WTC11 (cell line): ENCODE measurements around the gene CCNG2. TPM values are rescaled to one million over a fixed set of nuclear protein-coding genes. Genes with fewer than 3 reads are reported as not detected.

Experiments
- ATAC-seq: fragments of 200-7000 bp; cut with Tn5 transposase; 2 replicates; pipeline ENCODE4 v1.10.0; 2021; ENCODE audit warnings: mild to moderate bottlenecking, moderate library complexity
- CTCF ChIA-PET: fragments of 300-600 bp; sonication (Branson Sonifier 250); formaldehyde crosslinking; loops from one replicate; lab custom pipeline; 2021; ENCODE audit warnings: antibody characterized with exemption; lab: Charles Lee
- POLR2A ChIA-PET: fragments of 350-600 bp; sonication (Branson Sonifier 250); formaldehyde crosslinking; loops from one replicate; lab custom pipeline; 2021; ENCODE audit warnings: antibody characterized with exemption; lab: Charles Lee
- DNase-seq: peaks from one replicate; pipeline ENCODE4 v3.0.0; 2021; ENCODE audit warnings: low spot score
- H3K27ac Mint-ChIP-seq: 2 replicates; pipeline ENCODE4 v1.8.0; 2021; ENCODE audit warnings: mixed read lengths
- H3K27me3 Mint-ChIP-seq: 2 replicates; pipeline ENCODE4 v1.8.0; 2021; ENCODE audit warnings: low read depth, mild to moderate bottlenecking, moderate library complexity, mixed read lengths
- H3K36me3 Mint-ChIP-seq: 2 replicates; pipeline ENCODE4 v1.8.0; 2021; ENCODE audit warnings: mixed read lengths
- H3K4me1 Mint-ChIP-seq: 2 replicates; pipeline ENCODE4 v1.8.0; 2022; ENCODE audit warnings: mixed read lengths
- H3K4me3 Mint-ChIP-seq: 2 replicates; pipeline ENCODE4 v1.8.0; 2021; ENCODE audit warnings: mild to moderate bottlenecking, moderate library complexity, mixed read lengths
- H3K9me3 Mint-ChIP-seq: 2 replicates; pipeline ENCODE4 v1.8.0; 2021; ENCODE audit warnings: mixed read lengths
- ATF2 ChIP-seq: sonication (generic); formaldehyde crosslinking; IDR thresholded peaks from 2 replicates; pipeline ENCODE4 v1.8.1; 2022; ENCODE audit warnings: low read depth, missing genetic modification reagents, borderline replicate concordance
- ELF4 ChIP-seq: sonication (generic); formaldehyde crosslinking; IDR thresholded peaks from 2 replicates; pipeline ENCODE4 v1.8.1; 2022; ENCODE audit warnings: low read depth, mild to moderate bottlenecking, moderate library complexity, missing genetic modification reagents
- ETV6 ChIP-seq: sonication (generic); formaldehyde crosslinking; IDR thresholded peaks from 2 replicates; pipeline ENCODE4 v1.8.1; 2022; ENCODE audit warnings: mild to moderate bottlenecking, missing genetic modification reagents
- FOXK1 ChIP-seq: sonication (generic); formaldehyde crosslinking; IDR thresholded peaks from 2 replicates; pipeline ENCODE4 v1.8.0; 2022; ENCODE audit warnings: mild to moderate bottlenecking, moderate library complexity, missing genetic modification reagents
- FOXP4 ChIP-seq: sonication (generic); formaldehyde crosslinking; IDR thresholded peaks from 2 replicates; pipeline ENCODE4 v1.8.0; 2022; ENCODE audit warnings: mild to moderate bottlenecking, missing genetic modification reagents
- GRHL2 ChIP-seq: fragments of 250-450 bp; sonication (Bioruptor Pico); IDR thresholded peaks from 2 replicates; pipeline ENCODE4 v1.8.0; 2022; ENCODE audit warnings: mild to moderate bottlenecking, moderate library complexity; ENCODE audit not compliant: insufficient replicate concordance, severe bottlenecking
- GTF2I ChIP-seq: fragments of 250-450 bp; sonication (Bioruptor Pico); conservative IDR thresholded peaks from 2 replicates; pipeline ENCODE4 v1.4.0; 2021; ENCODE audit warnings: mild to moderate bottlenecking
- MXD4 ChIP-seq: fragments of 250-450 bp; sonication (Bioruptor Pico); IDR thresholded peaks from 2 replicates; pipeline ENCODE4 v1.8.0; 2021; ENCODE audit warnings: mild to moderate bottlenecking, moderate library complexity, borderline replicate concordance
- MYBL2 ChIP-seq: sonication (generic); formaldehyde crosslinking; IDR thresholded peaks from 2 replicates; pipeline ENCODE4 v1.8.1; 2023; ENCODE audit warnings: mild to moderate bottlenecking, moderate library complexity, missing genetic modification reagents
- NR2C2 ChIP-seq: sonication (generic); formaldehyde crosslinking; IDR thresholded peaks from 2 replicates; pipeline ENCODE4 v1.8.0; 2022; ENCODE audit warnings: mild to moderate bottlenecking, missing genetic modification reagents
- NR3C1 ChIP-seq: sonication (generic); formaldehyde crosslinking; conservative IDR thresholded peaks from 2 replicates; pipeline ENCODE4 v1.8.1; 2023; ENCODE audit warnings: low read depth, mild to moderate bottlenecking, missing genetic modification reagents
- SOX15 ChIP-seq: fragments of 250-450 bp; sonication (Bioruptor Pico); IDR thresholded peaks from 2 replicates; pipeline ENCODE4 v1.9.0; 2021; ENCODE audit warnings: mild to moderate bottlenecking
- ZNF138 ChIP-seq: sonication (generic); formaldehyde crosslinking; conservative IDR thresholded peaks from 2 replicates; pipeline ENCODE4 v1.8.1; 2022; ENCODE audit warnings: mild to moderate bottlenecking, moderate library complexity, missing genetic modification reagents
- ZNF281 ChIP-seq: sonication (generic); formaldehyde crosslinking; IDR thresholded peaks from 2 replicates; pipeline ENCODE4 v1.8.0; 2023; ENCODE audit warnings: mild to moderate bottlenecking, missing genetic modification reagents
- ZNF317 ChIP-seq: sonication (generic); formaldehyde crosslinking; IDR thresholded peaks from 2 replicates; pipeline ENCODE4 v1.8.1; 2023; ENCODE audit warnings: low read depth, mild to moderate bottlenecking, moderate library complexity, missing genetic modification reagents, borderline replicate concordance
- ZNF671 ChIP-seq: fragments of 250-450 bp; sonication (Bioruptor Pico); IDR thresholded peaks from 2 replicates; pipeline ENCODE4 v1.8.0; 2021; ENCODE audit warnings: mild to moderate bottlenecking
- total RNA-seq: library from RNA; stranded (reverse); gene quantifications from 3 replicates; pipeline ENCODE4 v1.2.3, GENCODE V29; 2021
- TF ChIP-seq, protein P1 (sequence below): sonication (generic); formaldehyde crosslinking; IDR thresholded peaks from 2 replicates; pipeline ENCODE4 v1.8.0; 2022; ENCODE audit warnings: mild to moderate bottlenecking, missing genetic modification reagents
- TF ChIP-seq, protein P2 (sequence below): sonication (generic); formaldehyde crosslinking; IDR thresholded peaks from 2 replicates; pipeline ENCODE4 v1.8.1; 2023; ENCODE audit warnings: mild to moderate bottlenecking, missing genetic modification reagents
- TF ChIP-seq, protein P3 (sequence below): sonication (generic); formaldehyde crosslinking; IDR thresholded peaks from 2 replicates; pipeline ENCODE4 v1.8.1; 2022; ENCODE audit warnings: missing genetic modification reagents, borderline replicate concordance
- TF ChIP-seq, protein P4 (sequence below): sonication (generic); formaldehyde crosslinking; IDR thresholded peaks from 2 replicates; pipeline ENCODE4 v1.8.1; 2023; ENCODE audit warnings: mild to moderate bottlenecking, moderate library complexity, missing genetic modification reagents

Gene CCNG2
- total RNA-seq, 1 experiment from 2014 or later = 18.9 TPM

DNA sequence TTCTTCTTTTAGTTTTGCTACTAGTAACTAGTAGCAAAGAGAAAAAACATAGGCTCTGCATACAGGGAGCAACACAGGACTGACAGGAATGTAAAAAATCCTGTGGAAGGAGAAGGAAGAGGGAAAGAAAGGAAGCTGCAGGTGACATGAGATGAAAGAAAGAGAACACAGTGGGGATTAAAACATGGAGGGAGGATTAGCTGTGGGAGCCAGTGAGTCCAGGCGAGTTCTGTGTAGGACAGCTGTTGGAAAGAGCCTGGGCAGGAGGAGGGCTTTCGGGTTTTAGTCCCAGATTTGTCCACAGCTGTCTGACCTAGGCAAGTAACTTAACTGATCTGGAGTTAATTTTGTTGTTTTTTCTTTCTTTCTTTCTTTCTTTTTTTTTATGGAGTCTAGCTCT, 21.6 kb downstream of the CCNG2 start (continued):
- TF ChIP-seq ZNF281 (CRISPR knock-in tag) (no peak), ETV6 (CRISPR knock-in tag) (no peak), GRHL2 (CRISPR knock-in tag) (no peak)
- TF ChIP-seq, protein P1, sequence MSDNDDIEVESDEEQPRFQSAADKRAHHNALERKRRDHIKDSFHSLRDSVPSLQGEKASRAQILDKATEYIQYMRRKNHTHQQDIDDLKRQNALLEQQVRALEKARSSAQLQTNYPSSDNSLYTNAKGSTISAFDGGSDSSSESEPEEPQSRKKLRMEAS (CRISPR knock-in tag) = no peak

DNA sequence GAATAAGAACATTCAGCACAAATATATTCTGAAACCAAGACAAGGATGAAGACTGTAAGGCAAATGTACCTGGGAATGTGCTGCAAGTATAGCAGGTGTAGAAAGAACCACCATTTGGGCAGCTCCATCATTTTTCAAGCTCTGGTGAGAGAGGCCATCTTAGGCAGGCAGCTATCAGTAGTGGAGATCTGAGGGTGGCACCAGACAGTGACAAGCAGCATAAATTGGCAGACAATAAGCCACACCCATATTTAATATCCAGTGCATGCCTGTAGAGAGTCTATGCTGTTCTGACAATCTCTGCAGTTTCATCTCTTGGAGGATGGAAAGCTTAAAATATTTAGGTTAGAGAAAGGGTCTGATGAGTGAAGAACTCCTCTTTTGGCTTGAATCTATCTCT, 22.5 kb downstream of the CCNG2 start:
- Mint-ChIP-seq H3K36me3 (no peaks in the 10 kb centered on the region), H3K27me3 (peaks cover 77% of the 10 kb centered on the region), H3K27ac (no peak overlapping the region)
- POLR2A ChIA-PET = no interaction called here
- no peak for DNase-seq
- TF ChIP-seq GTF2I (no peak), SOX15 (CRISPR knock-in tag) (no peak), ZNF317 (CRISPR knock-in tag) (no peak), GRHL2 (CRISPR knock-in tag) (no peak), NR2C2 (CRISPR knock-in tag) (no peak), ATF2 (CRISPR knock-in tag) (no peak), MYBL2 (no peak), NR3C1 (CRISPR knock-in tag) (no peak), FOXK1 (no peak), ZNF138 (CRISPR knock-in tag) (no peak)
- TF ChIP-seq, protein P2, sequence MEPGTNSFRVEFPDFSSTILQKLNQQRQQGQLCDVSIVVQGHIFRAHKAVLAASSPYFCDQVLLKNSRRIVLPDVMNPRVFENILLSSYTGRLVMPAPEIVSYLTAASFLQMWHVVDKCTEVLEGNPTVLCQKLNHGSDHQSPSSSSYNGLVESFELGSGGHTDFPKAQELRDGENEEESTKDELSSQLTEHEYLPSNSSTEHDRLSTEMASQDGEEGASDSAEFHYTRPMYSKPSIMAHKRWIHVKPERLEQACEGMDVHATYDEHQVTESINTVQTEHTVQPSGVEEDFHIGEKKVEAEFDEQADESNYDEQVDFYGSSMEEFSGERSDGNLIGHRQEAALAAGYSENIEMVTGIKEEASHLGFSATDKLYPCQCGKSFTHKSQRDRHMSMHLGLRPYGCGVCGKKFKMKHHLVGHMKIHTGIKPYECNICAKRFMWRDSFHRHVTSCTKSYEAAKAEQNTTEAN = no peak
- TF ChIP-seq, all 79 proteins: peak for 0
- no peak for ATAC-seq
- H3K4me3 Mint-ChIP-seq = no peak overlapping the region
- no peaks in the 10 kb centered on the region for H3K9me3 Mint-ChIP-seq
- CTCF ChIA-PET = interaction anchor here (0.7 to 3.2 kb wide), 4 partner anchors 14 to 419 kb away, joined by 3 to 29 read pairs (median 4); no protein-coding TSS in a partner anchor
- H3K4me1 Mint-ChIP-seq = peaks cover 29% of the 10 kb centered on the region

GRCh38 chr4:77181720-77182119, 24.7 kb downstream of the CCNG2 start:
- H3K27ac Mint-ChIP-seq = no peak overlapping the region
- peaks cover 73% of the 10 kb centered on the region for H3K27me3 Mint-ChIP-seq
- H3K9me3 Mint-ChIP-seq = no peaks in the 10 kb centered on the region
- no peak overlapping the region for H3K4me3 Mint-ChIP-seq
- peak; percentile 83 for ATAC-seq
- peaks cover 15% of the 10 kb centered on the region for H3K4me1 Mint-ChIP-seq
- ChIA-PET POLR2A (no interaction called here), CTCF (interaction anchor here (0.6 to 1.7 kb wide), 4 partner anchors 12 to 129 kb away, joined by 3 to 6 read pairs (median 4); no protein-coding TSS in a partner anchor)
- DNase-seq = no peak
- H3K36me3 Mint-ChIP-seq = no peaks in the 10 kb centered on the region
- TF ChIP-seq ZNF671 (CRISPR knock-in tag) (no peak), GRHL2 (CRISPR knock-in tag) (no peak), MXD4 (CRISPR knock-in tag) (no peak), ELF4 (CRISPR knock-in tag) (no peak), FOXP4 (CRISPR knock-in tag) (no peak), SOX15 (CRISPR knock-in tag) (no peak)
- TF ChIP-seq, protein P3, sequence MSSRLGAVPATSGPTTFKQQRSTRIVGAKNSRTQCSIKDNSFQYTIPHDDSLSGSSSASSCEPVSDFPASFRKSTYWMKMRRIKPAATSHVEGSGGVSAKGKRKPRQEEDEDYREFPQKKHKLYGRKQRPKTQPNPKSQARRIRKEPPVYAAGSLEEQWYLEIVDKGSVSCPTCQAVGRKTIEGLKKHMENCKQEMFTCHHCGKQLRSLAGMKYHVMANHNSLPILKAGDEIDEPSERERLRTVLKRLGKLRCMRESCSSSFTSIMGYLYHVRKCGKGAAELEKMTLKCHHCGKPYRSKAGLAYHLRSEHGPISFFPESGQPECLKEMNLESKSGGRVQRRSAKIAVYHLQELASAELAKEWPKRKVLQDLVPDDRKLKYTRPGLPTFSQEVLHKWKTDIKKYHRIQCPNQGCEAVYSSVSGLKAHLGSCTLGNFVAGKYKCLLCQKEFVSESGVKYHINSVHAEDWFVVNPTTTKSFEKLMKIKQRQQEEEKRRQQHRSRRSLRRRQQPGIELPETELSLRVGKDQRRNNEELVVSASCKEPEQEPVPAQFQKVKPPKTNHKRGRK = no peak
- TF ChIP-seq, protein P1 (CRISPR knock-in tag) = no peak
- TF ChIP-seq, protein P4, sequence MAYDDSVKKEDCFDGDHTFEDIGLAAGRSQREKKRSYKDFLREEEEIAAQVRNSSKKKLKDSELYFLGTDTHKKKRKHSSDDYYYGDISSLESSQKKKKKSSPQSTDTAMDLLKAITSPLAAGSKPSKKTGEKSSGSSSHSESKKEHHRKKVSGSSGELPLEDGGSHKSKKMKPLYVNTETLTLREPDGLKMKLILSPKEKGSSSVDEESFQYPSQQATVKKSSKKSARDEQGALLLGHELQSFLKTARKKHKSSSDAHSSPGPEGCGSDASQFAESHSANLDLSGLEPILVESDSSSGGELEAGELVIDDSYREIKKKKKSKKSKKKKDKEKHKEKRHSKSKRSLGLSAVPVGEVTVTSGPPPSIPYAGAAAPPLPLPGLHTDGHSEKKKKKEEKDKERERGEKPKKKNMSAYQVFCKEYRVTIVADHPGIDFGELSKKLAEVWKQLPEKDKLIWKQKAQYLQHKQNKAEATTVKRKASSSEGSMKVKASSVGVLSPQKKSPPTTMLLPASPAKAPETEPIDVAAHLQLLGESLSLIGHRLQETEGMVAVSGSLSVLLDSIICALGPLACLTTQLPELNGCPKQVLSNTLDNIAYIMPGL (CRISPR knock-in tag) = no peak
